ENCODE measurements around the gene ZNF775.

DNA sequence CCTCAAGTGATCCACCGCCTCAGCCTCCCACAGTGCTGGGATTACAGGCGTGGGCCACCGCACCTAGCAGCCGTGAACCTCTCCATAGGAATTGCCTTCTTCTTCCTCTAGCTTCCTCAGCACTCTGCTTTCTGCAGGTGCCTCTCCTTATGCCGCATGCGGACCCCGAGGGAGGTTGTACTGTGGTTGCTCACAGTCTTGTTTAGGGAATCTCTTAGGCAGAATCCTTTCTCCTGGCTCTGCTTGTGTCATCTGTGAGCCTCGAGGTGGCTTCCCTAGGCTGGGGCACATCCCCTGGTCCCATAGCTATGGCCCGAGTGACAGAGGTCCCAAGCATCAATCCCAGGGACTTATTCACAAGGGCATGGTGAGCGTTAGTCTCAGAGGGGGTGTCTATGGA is 38.1 kb downstream of the ZNF775 start:
- TF ChIP-seq EGR1 (IDR thresholded peaks at IDR 0.05), result no peak
- TF ChIP-seq EP300 (IDR thresholded peaks at IDR 0.05; ENCODE audit: borderline replicate concordance), result no peak
- TF ChIP-seq ZBTB7A (IDR thresholded peaks at IDR 0.05; ENCODE audit: low read depth), result no peak
- no peak for TF ChIP-seq CREB1 (IDR thresholded peaks at IDR 0.05; ENCODE audit: low read depth)
- no peak for TF ChIP-seq TCF12 (IDR thresholded peaks at IDR 0.05; ENCODE audit: low read depth)
- TF ChIP-seq, protein P1, sequence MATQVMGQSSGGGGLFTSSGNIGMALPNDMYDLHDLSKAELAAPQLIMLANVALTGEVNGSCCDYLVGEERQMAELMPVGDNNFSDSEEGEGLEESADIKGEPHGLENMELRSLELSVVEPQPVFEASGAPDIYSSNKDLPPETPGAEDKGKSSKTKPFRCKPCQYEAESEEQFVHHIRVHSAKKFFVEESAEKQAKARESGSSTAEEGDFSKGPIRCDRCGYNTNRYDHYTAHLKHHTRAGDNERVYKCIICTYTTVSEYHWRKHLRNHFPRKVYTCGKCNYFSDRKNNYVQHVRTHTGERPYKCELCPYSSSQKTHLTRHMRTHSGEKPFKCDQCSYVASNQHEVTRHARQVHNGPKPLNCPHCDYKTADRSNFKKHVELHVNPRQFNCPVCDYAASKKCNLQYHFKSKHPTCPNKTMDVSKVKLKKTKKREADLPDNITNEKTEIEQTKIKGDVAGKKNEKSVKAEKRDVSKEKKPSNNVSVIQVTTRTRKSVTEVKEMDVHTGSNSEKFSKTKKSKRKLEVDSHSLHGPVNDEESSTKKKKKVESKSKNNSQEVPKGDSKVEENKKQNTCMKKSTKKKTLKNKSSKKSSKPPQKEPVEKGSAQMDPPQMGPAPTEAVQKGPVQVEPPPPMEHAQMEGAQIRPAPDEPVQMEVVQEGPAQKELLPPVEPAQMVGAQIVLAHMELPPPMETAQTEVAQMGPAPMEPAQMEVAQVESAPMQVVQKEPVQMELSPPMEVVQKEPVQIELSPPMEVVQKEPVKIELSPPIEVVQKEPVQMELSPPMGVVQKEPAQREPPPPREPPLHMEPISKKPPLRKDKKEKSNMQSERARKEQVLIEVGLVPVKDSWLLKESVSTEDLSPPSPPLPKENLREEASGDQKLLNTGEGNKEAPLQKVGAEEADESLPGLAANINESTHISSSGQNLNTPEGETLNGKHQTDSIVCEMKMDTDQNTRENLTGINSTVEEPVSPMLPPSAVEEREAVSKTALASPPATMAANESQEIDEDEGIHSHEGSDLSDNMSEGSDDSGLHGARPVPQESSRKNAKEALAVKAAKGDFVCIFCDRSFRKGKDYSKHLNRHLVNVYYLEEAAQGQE (IDR thresholded peaks at IDR 0.05; ENCODE audit: low read depth), result no peak
- no peak for TF ChIP-seq TAF1 (IDR thresholded peaks at IDR 0.05; ENCODE audit: low read depth)
- no peak for TF ChIP-seq CEBPB (IDR thresholded peaks at IDR 0.05)
- TF ChIP-seq RAD21 (IDR thresholded peaks at IDR 0.05; ENCODE audit: low read depth), result no peak

All from Ishikawa (cell line).